Measurements from ENCODE around the gene MTERF4.
A peak's percentile ranks its signal among the peaks of the same experiment; 100 is the strongest.
"Not testable (repeated sequence)": the region's sequence is repeated elsewhere in the genome, so short reads cannot be mapped to it uniquely, and the experiment has no call there.

The MTERF4 gene

DNA sequence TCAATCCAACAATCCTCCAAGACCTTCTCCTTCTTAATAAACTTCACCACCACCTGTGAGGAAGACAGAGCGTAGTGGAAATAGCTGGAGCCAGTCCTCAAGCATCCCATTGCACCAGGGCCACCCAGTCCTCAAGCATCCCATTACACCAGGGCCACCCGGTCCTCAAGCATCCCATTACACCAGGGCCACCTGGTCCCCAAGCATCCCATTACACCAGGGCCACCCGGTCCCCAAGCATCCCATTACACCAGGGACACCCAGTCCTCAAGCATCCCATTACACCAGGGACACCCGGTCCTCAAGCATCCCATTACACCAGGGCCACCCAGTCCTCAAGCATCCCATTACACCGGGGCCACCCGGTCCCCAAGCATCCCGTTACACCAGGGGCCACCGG is 13.3 kb upstream of the MTERF4 start:
- peak in 1 of 10 donors; percentile 12 for DNase-seq
- intact Hi-C loops (cut with DNase I) = no loop called here

DNA sequence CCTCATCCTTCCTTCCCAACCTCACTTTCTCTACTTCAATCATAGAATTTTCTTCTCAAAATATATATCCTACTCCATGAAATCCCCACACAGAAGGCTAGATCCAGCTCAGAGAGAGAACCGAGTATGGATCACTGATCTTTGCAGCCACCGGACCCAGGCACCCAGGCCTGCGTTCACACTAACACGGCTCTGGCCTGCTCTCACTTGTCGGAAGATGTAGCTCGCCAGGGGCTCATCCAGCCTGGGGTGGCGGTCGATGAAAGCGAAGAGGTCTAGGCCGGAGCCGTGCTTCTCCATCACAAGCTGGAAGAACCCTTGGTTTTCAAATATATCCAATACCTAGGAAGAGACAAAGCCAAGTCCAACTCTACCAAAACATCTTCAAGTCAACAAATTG is 12.7 kb upstream of the MTERF4 start:
- intact Hi-C loops (cut with DNase I) = no loop called here
- DNase-seq = peak in 2 of 10 donors; percentile 31 to 54

GRCh38 chr2:241112592-241112991 is 10.5 kb upstream of the MTERF4 start:
- peak in 3 of 10 donors; percentile 31 to 78 (median 44) for DNase-seq
- intact Hi-C loops (cut with DNase I) = no loop called here

GRCh38 chr2:241112046-241112445 is 10.0 kb upstream of the MTERF4 start:
- intact Hi-C loops (cut with DNase I) = no loop called here

GRCh38 chr2:241111440-241111805 is 9.3 kb upstream of the MTERF4 start:
- intact Hi-C loops (cut with DNase I) = no loop called here
- peak in 2 of 10 donors; percentile 52 to 78 for DNase-seq

More at GRCh38 chr2:241112046-241112445, 10.0 kb upstream of the MTERF4 start:
- peak in 1 of 10 donors; percentile 46 for DNase-seq

DNA sequence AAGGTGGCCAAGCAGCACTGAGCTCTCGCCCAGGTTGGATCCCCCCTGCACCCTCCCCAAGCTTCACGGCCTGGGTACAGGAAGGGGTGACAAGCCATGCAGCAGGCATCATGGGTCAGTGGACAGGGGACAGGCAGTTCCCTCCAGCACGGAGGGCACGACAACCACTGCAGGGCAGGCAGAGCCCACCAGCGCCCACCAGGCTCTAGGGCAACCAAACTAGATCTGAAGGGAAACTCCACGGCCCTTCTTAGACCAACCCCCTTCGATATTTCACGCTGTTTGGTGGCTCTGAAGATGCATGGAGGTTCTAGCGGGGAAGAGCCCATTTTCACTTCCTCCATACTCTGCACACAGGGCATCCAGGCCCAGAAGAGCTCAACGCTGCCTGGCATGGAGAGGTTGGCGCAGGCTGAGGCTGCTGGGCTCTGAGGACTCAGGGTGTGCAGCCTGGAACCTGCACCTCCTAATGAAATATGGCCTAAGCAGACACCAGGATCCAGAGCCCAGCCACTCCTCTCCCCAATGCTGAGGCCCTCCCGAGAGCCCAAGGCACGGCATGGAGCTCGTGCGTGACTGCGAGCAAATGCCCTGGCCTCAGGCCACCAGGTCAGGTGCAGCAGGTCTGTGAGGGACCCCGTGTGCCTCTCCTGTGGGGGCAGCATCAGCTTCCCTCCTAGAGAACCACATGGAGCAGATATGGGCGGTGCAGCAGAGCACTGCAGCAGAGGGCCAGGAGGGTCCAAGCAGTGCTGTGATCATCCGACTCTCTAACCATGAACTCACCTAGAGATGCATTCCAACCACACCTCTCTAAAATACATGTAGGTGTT is 8.7 kb upstream of the MTERF4 start:
- DNase-seq = peak in 3 of 10 donors; percentile 45 to 73 (median 54)
- intact Hi-C loops (cut with DNase I) = no loop called here

- intact Hi-C loops (cut with DNase I) = no loop called here
- no peak for DNase-seq
Measured at GRCh38 chr2:241110089-241110606, 8.1 kb upstream of the MTERF4 start.

GRCh38 chr2:241109210-241110088 is 7.4 kb upstream of the MTERF4 start:
- peak in 2 of 10 donors; percentile 32 to 44 for DNase-seq
- intact Hi-C loops (cut with DNase I) = no loop called here

- DNase-seq = peak in 3 of 10 donors; percentile 28 to 66 (median 60)
- intact Hi-C loops (cut with DNase I) = no loop called here
Measured at GRCh38 chr2:241108271-241109209, 6.5 kb upstream of the MTERF4 start.

DNA sequence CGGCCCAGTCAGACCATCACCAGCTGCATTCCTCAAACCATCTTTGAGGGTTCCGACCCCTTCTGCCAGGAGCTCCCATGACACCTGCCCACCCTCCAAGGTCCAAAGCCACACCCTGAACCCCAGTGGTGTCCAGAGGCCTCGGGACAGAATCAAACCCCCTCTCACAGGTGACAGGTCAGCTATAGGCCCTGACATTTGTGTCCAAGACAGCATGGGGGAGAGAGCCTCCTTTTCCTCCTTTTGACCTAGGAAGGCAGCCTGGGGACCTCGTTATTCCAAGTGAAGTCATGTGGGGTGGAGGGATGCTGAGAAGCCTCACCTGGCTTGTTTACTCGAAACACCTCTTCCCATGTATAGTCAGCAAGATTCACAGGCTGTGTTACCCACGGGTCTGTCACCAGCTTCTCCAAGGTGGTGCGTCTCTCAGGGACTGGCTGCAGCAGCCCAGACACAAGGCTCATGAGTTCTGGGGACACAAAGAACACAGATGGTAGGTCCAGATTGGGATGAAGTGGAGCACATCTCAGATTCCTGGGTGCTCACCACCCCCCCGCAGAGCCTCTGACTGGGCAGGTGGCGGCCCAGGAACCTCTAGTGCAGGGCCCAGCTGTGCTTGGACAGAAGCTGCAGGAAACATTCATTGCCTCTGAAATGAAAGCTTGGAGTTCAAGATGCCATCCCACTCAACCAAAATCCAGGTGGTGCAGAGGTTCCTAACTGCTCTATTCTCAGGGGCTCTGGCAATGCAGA is 5.1 kb upstream of the MTERF4 start:
- DNase-seq = peak in 2 of 10 donors; percentile 35 to 52
- intact Hi-C loops (cut with DNase I) = no loop called here

DNA sequence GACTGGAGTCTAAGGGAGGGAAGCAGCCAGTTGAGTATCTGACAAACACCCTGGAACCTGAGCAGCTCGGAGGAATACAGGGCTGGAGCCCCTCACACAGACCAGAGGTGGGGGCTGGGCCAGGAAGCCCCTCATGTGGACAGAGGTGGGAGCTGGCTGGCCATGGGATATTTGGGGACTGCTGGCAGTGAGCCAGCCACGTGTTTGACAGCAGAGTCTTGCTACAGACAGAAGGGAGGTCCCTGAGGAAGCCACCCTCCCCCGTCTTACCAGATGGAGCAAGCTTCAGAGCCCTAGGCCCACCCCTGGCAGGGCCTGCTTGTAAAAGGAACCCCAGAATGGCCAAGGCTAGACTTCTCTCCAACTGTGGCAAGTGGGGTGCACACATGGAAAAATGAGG is 3.6 kb upstream of the MTERF4 start:
- peak in 2 of 10 donors; percentile 44 to 68 for DNase-seq
- intact Hi-C loops (cut with DNase I) = no loop called here

- intact Hi-C loops (cut with DNase I) = not testable (repeated sequence)
Measured at GRCh38 chr2:241104611-241105010, 2.5 kb upstream of the MTERF4 start.

GRCh38 chr2:241103176-241103595 is 1.1 kb upstream of the MTERF4 start:
- DNase-seq = peak in 1 of 10 donors; percentile 54
- intact Hi-C loops (cut with DNase I) = loop anchor here (2.0 kb wide), 1 partner anchor 48 kb away; the partner anchor contains the start of gene PPP1R7

More at GRCh38 chr2:241104611-241105010, 2.5 kb upstream of the MTERF4 start:
- DNase-seq = peak in 2 of 10 donors; percentile 21 to 81

- intact Hi-C loops (cut with DNase I) = no loop called here
- DNase-seq = peak in 1 of 10 donors; percentile 13
Measured at GRCh38 chr2:241099246-241099645, 2.8 kb downstream of the MTERF4 start.

GRCh38 chr2:241096979-241097378 is 5.1 kb downstream of the MTERF4 start:
- intact Hi-C loops (cut with DNase I) = no loop called here

DNA sequence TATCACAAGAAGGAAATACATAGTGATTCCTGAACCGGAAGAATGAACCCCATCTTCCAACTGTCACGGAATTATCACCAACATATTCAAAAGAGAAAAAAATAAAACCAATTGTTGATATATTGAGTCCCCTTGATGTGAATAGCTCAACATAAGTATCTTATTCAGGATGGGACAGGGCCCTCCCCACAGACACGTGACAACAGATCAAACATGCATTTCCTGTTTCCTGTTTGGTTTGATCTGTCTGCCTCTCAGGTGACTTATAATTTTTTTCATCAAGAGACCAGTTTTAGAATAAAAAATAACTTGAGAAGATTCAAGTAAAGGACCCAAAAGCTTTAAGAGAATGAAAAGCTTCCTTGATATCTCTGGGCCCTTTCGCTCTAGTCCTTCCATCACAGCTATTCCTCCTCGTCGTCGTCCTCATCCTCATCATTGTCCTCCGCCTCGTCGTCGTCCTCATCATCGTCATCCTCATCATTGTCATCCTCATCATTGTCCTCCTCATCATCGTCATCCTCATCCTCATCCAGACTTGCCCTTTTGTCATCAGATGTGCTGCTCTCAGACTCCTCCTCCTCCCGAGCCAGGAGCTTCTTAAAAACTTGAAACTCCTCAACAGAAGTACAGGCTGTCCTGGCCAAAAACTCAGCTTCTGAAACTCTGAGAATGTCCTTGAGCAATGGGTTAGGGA is 6.3 kb downstream of the MTERF4 start:
- DNase-seq = no peak
- intact Hi-C loops (cut with DNase I) = no loop called here

More at GRCh38 chr2:241096979-241097378, 5.1 kb downstream of the MTERF4 start:
- no peak for DNase-seq

- intact Hi-C loops (cut with DNase I) = no loop called here
- DNase-seq = peak in 2 of 10 donors; percentile 37 to 63
Measured at GRCh38 chr2:241094924-241095420, 7.1 kb downstream of the MTERF4 start.

GRCh38 chr2:241094172-241094571 is 7.9 kb downstream of the MTERF4 start:
- intact Hi-C loops (cut with DNase I) = no loop called here
- DNase-seq = peak in 1 of 10 donors; percentile 13

All from posterior cingulate gyrus (tissue), 11 donors.